OCI-LY7 (cell line): ENCODE data around the gene SRRM4.

Source experiments
- CTCF ChIP-seq: fragments of 200-600 bp; sonication (generic); conservative IDR thresholded peaks from 2 replicates; pipeline ENCODE4 v1.5.1; 2014; ENCODE audit warnings: mild to moderate bottlenecking, antibody characterized with exemption, low read length, moderate library complexity, mixed read lengths
- EZH2phosphoT487 ChIP-seq: fragments of 200-600 bp; sonication (generic); IDR thresholded peaks from 2 replicates; pipeline ENCODE4 v1.6.1; 2018; ENCODE audit warnings: low read depth, borderline replicate concordance, mild to moderate bottlenecking, mixed run types, antibody characterized with exemption, low read length, moderate library complexity, mixed read lengths

GRCh38 chr12:119069147-119069642, 87.9 kb downstream of the SRRM4 start:
- no peak for TF ChIP-seq CTCF
- TF ChIP-seq EZH2phosphoT487, result no peak
